SJSA1 (cell line): ENCODE measurements around the gene TAF1C. TPM values are rescaled to one million over a fixed set of nuclear protein-coding genes. Genes with fewer than 3 reads are reported as not detected.

ENCODE experiments used
- DNase-seq, 2 experiments: peaks; one replicate each; pipeline ENCODE4 v3.0.0-alpha.2; 2015 to 2020; ENCODE audit warnings: low spot score in 2 of 2, low read depth in 1 of 2
- H3K27ac ChIP-seq: fragments of 250-450 bp; sonication (Bioruptor Pico); 2 replicates; pipeline ENCODE4 v1.5.1; 2020; ENCODE audit warnings: mild to moderate bottlenecking, moderate library complexity
- H3K27me3 ChIP-seq: fragments of 250-450 bp; sonication (Bioruptor Pico); replicated peaks from 2 replicates; pipeline ENCODE4 v1.5.1; 2020; ENCODE audit warnings: mild to moderate bottlenecking, moderate library complexity
- H3K36me3 ChIP-seq: fragments of 250-450 bp; sonication (Bioruptor Pico); 2 replicates; pipeline ENCODE4 v1.5.1; 2020; ENCODE audit warnings: mild to moderate bottlenecking
- H3K4me1 ChIP-seq: fragments of 250-450 bp; sonication (Bioruptor Pico); replicated peaks from 2 replicates; pipeline ENCODE4 v1.6.1; 2021; ENCODE audit warnings: mild to moderate bottlenecking
- H3K4me3 ChIP-seq: fragments of 250-450 bp; sonication (Bioruptor Pico); 2 replicates; pipeline ENCODE4 v1.5.1; 2020; ENCODE audit warnings: mild to moderate bottlenecking
- H3K9me3 ChIP-seq: fragments of 250-450 bp; sonication (Bioruptor Pico); replicated peaks from 2 replicates; pipeline ENCODE4 v1.5.1; 2020; ENCODE audit warnings: mild to moderate bottlenecking
- total RNA-seq: library from RNA; depleted of rRNA; stranded (reverse); fragments of >200 nt; shearing (Covaris generic); gene quantifications from 2 replicates; pipeline ENCODE4 v1.2.3, GENCODE V29; 2014

Gene TAF1C
- total RNA-seq, 1 experiment from 2014 or later: 20.5 TPM

GRCh38 chr16:84150926-84151325 lies 35.9 kb downstream of the TAF1C start:
- no peak for DNase-seq
- Histone ChIP-seq H3K4me1 (no peaks in the 10 kb centered on the region), H3K4me3 (no peak overlapping the region), H3K9me3 (no peaks in the 10 kb centered on the region), H3K27ac (no peak overlapping the region), H3K27me3 (peaks cover 7% of the 10 kb centered on the region; the same call in 1 of the 2 replicates), H3K36me3 (no peaks in the 10 kb centered on the region)

- no peaks in the 10 kb centered on the region for H3K9me3 ChIP-seq
- no peaks in the 10 kb centered on the region for H3K36me3 ChIP-seq
- peak within 1 kb of the TSS; percentile 88 for H3K4me3 ChIP-seq
- DNase-seq: peak; percentile 85 to 86
- H3K4me1 ChIP-seq: peaks cover 7% of the 10 kb centered on the region
- peaks cover 4% of the 10 kb centered on the region; the same call in 1 of the 2 replicates for H3K27me3 ChIP-seq
- H3K27ac ChIP-seq: no peak within 1 kb of the TSS
Measured at GRCh38 chr16:84144859-84145639, 41.8 kb downstream of the TAF1C start, which contains the start of the genes DNAAF1 and HSDL1. DNAAF1 (plus strand) TSS chr16:84145308; CDS start chr16:84145441, 133 bp downstream. HSDL1 (minus strand) TSS chr16:84145177; CDS start chr16:84131321, 13,856 bp downstream.

- no peak overlapping the region for H3K27ac ChIP-seq
Measured at GRCh38 chr16:84144209-84144858, 42.5 kb downstream of the TAF1C start.

GRCh38 chr16:84143784-84144199 lies 43.1 kb downstream of the TAF1C start:
- Histone ChIP-seq H3K4me3 (peak overlapping the region; percentile 88), H3K27ac (no peak overlapping the region), H3K27me3 (peaks cover 2% of the 10 kb centered on the region; the same call in 1 of the 2 replicates), H3K4me1 (peaks cover 15% of the 10 kb centered on the region), H3K36me3 (no peaks in the 10 kb centered on the region), H3K9me3 (no peaks in the 10 kb centered on the region)
- no peak for DNase-seq

More at GRCh38 chr16:84144209-84144858, 42.5 kb downstream of the TAF1C start:
- H3K9me3 ChIP-seq: no peaks in the 10 kb centered on the region
- peaks cover 3% of the 10 kb centered on the region; the same call in 1 of the 2 replicates for H3K27me3 ChIP-seq
- DNase-seq: peak in 1 of 2 experiments; percentile 33
- peaks cover 9% of the 10 kb centered on the region for H3K4me1 ChIP-seq
- H3K4me3 ChIP-seq: peak overlapping the region; percentile 88
- no peaks in the 10 kb centered on the region for H3K36me3 ChIP-seq

- H3K4me1 ChIP-seq: peaks cover 21% of the 10 kb centered on the region
- no peaks in the 10 kb centered on the region for H3K36me3 ChIP-seq
- H3K27ac ChIP-seq: no peak overlapping the region
- no peak for DNase-seq
- no peak overlapping the region for H3K4me3 ChIP-seq
- H3K9me3 ChIP-seq: no peaks in the 10 kb centered on the region
- H3K27me3 ChIP-seq: no peaks in the 10 kb centered on the region; the same call in 1 of the 2 replicates
Measured at GRCh38 chr16:84143081-84143480, 43.8 kb downstream of the TAF1C start.

- no peak for DNase-seq
- Histone ChIP-seq H3K4me3 (no peak overlapping the region), H3K27ac (no peak overlapping the region), H3K4me1 (peaks cover 39% of the 10 kb centered on the region), H3K27me3 (no peaks in the 10 kb centered on the region), H3K36me3 (no peaks in the 10 kb centered on the region), H3K9me3 (no peaks in the 10 kb centered on the region)
Measured at GRCh38 chr16:84141143-84141670, 45.6 kb downstream of the TAF1C start.

- Histone ChIP-seq H3K4me3 (no peak overlapping the region), H3K27ac (no peak overlapping the region), H3K9me3 (no peaks in the 10 kb centered on the region), H3K4me1 (peaks cover 42% of the 10 kb centered on the region), H3K36me3 (no peaks in the 10 kb centered on the region), H3K27me3 (no peaks in the 10 kb centered on the region)
- DNase-seq: no peak
Measured at GRCh38 chr16:84139628-84140258, 47.1 kb downstream of the TAF1C start.

- peak in 1 of 2 experiments; percentile 31 for DNase-seq
- H3K4me1 ChIP-seq: peaks cover 42% of the 10 kb centered on the region
- no peak overlapping the region for H3K27ac ChIP-seq
- no peak overlapping the region for H3K4me3 ChIP-seq
- H3K36me3 ChIP-seq: no peaks in the 10 kb centered on the region
- H3K27me3 ChIP-seq: no peaks in the 10 kb centered on the region
- H3K9me3 ChIP-seq: no peaks in the 10 kb centered on the region
Measured at GRCh38 chr16:84138824-84139627, 47.8 kb downstream of the TAF1C start.

- Histone ChIP-seq H3K4me1 (peaks cover 42% of the 10 kb centered on the region), H3K9me3 (no peaks in the 10 kb centered on the region), H3K36me3 (no peaks in the 10 kb centered on the region), H3K27me3 (no peaks in the 10 kb centered on the region), H3K4me3 (no peak overlapping the region), H3K27ac (no peak overlapping the region)
- no peak for DNase-seq
Measured at GRCh38 chr16:84138500-84138823, 48.4 kb downstream of the TAF1C start.

- no peak overlapping the region for H3K4me3 ChIP-seq
- H3K36me3 ChIP-seq: no peaks in the 10 kb centered on the region
- H3K27ac ChIP-seq: peak overlapping the region; percentile 35; the same call in 1 of the 2 replicates
- no peaks in the 10 kb centered on the region for H3K27me3 ChIP-seq
- DNase-seq: no peak
- H3K9me3 ChIP-seq: no peaks in the 10 kb centered on the region
- peaks cover 42% of the 10 kb centered on the region for H3K4me1 ChIP-seq
Measured at GRCh38 chr16:84137769-84138357, 49.0 kb downstream of the TAF1C start.

- no peaks in the 10 kb centered on the region for H3K27me3 ChIP-seq
- H3K4me3 ChIP-seq: no peak overlapping the region
- peak overlapping the region; percentile 35 for H3K27ac ChIP-seq
- no peaks in the 10 kb centered on the region for H3K9me3 ChIP-seq
- no peak for DNase-seq
- H3K36me3 ChIP-seq: no peaks in the 10 kb centered on the region; the same call in 1 of the 2 replicates
- peaks cover 42% of the 10 kb centered on the region for H3K4me1 ChIP-seq
Measured at GRCh38 chr16:84137287-84137686, 49.6 kb downstream of the TAF1C start.

GRCh38 chr16:84136331-84137125 lies 50.3 kb downstream of the TAF1C start:
- DNase-seq: peak; percentile 64 to 67
- H3K27ac ChIP-seq: peak overlapping the region; percentile 35

More at GRCh38 chr16:84136331-84137125, 50.3 kb downstream of the TAF1C start:
- H3K9me3 ChIP-seq: no peaks in the 10 kb centered on the region
- no peaks in the 10 kb centered on the region for H3K27me3 ChIP-seq
- peaks cover 42% of the 10 kb centered on the region for H3K4me1 ChIP-seq
- H3K36me3 ChIP-seq: peaks cover 3% of the 10 kb centered on the region; the same call in 1 of the 2 replicates
- no peak overlapping the region for H3K4me3 ChIP-seq
